Measurements from ENCODE around the gene GAPDHS. TPM values are rescaled to one million over a fixed set of nuclear protein-coding genes. Genes with fewer than 3 reads are reported as not detected.

GAPDHS gene
- total RNA-seq, 1 donor: not detected

- DNase-seq (ENCODE audit: low read depth in 2 of 3, low spot score in 2 of 3): peak; percentile 54 to 73 (median 67)
Measured at GRCh38 chr19:35509861-35510625, 23.2 kb upstream of the GAPDHS start.

- no peak for DNase-seq (ENCODE audit: low read depth in 2 of 3, low spot score in 2 of 3)
Measured at GRCh38 chr19:35510626-35510964, 22.7 kb upstream of the GAPDHS start.

GRCh38 chr19:35511337-35511736, 21.9 kb upstream of the GAPDHS start:
- no peak for DNase-seq (ENCODE audit: low read depth in 2 of 3, low spot score in 2 of 3)

GRCh38 chr19:35512831-35513627, 20.2 kb upstream of the GAPDHS start:
- no peak for DNase-seq (ENCODE audit: low read depth in 2 of 3, low spot score in 2 of 3)

- DNase-seq (ENCODE audit: low read depth in 2 of 3, low spot score in 2 of 3): no peak
Measured at GRCh38 chr19:35513628-35514281, 19.5 kb upstream of the GAPDHS start, which contains the start of gene DMKN. Gene DMKN (minus strand): TSS chr19:35513649. CDS start chr19:35513475, 174 bp downstream.

- no peak for DNase-seq (ENCODE audit: low read depth in 2 of 3, low spot score in 2 of 3)
Measured at GRCh38 chr19:35514282-35514809, 18.9 kb upstream of the GAPDHS start.

GRCh38 chr19:35516310-35516709, 16.9 kb upstream of the GAPDHS start:
- DNase-seq (ENCODE audit: low read depth in 2 of 3, low spot score in 2 of 3): no peak

- no peak for DNase-seq (ENCODE audit: low read depth in 2 of 3, low spot score in 2 of 3)
Measured at GRCh38 chr19:35517342-35517741, 15.9 kb upstream of the GAPDHS start.

GRCh38 chr19:35518313-35518712, 14.9 kb upstream of the GAPDHS start:
- no peak for DNase-seq (ENCODE audit: low read depth in 2 of 3, low spot score in 2 of 3)

- no peak for DNase-seq (ENCODE audit: low read depth in 2 of 3, low spot score in 2 of 3)
Measured at GRCh38 chr19:35519291-35519690, 14.0 kb upstream of the GAPDHS start.

- no peak for DNase-seq (ENCODE audit: low read depth in 2 of 3, low spot score in 2 of 3)
Measured at GRCh38 chr19:35521124-35521743, 12.0 kb upstream of the GAPDHS start.

- no peak for DNase-seq (ENCODE audit: low read depth in 2 of 3, low spot score in 2 of 3)
Measured at GRCh38 chr19:35522745-35523327, 10.4 kb upstream of the GAPDHS start.

- DNase-seq (ENCODE audit: low read depth in 2 of 3, low spot score in 2 of 3): no peak
Measured at GRCh38 chr19:35524181-35524837, 8.9 kb upstream of the GAPDHS start.

GRCh38 chr19:35525873-35526272, 7.4 kb upstream of the GAPDHS start:
- no peak for DNase-seq (ENCODE audit: low read depth in 2 of 3, low spot score in 2 of 3)

- no peak for DNase-seq (ENCODE audit: low read depth in 2 of 3, low spot score in 2 of 3)
Measured at GRCh38 chr19:35528218-35529038, 4.8 kb upstream of the GAPDHS start, which contains the start of gene SBSN. Gene SBSN (minus strand): TSS chr19:35528311. CDS start chr19:35528281, 30 bp downstream.

GRCh38 chr19:35529241-35530218, 3.7 kb upstream of the GAPDHS start:
- DNase-seq (ENCODE audit: low read depth in 2 of 3, low spot score in 2 of 3): peak in 1 of 3 donors; percentile 86

GRCh38 chr19:35531291-35531690, 2.0 kb upstream of the GAPDHS start:
- no peak for DNase-seq (ENCODE audit: low read depth in 2 of 3, low spot score in 2 of 3)

All from hematopoietic multipotent progenitor cell (in vitro differentiated cells).